Heart left ventricle (tissue), 16 donors: ENCODE data around the gene ATF7IP. TPM values are rescaled to one million over a fixed set of nuclear protein-coding genes. Genes with fewer than 3 reads are reported as not detected.

Experiments
- ATAC-seq, 4 donors: fragments of 200-7000 bp; cut with Tn5 transposase; one replicate each; pipeline ENCODE4 v1.9.1; 2020 to 2022; ENCODE audit warnings: moderate library complexity in 4 of 4, mild to moderate bottlenecking in 3 of 4, moderate number of reproducible peaks in 1 of 4
- DNase-seq, 5 donors: peaks; one replicate each; pipeline ENCODE4 v3.0.0-alpha.2; 2020
- H3K27ac ChIP-seq, 12 donors: fragments of 200-600 bp; sonication (generic) in 4 of 12; one replicate each; pipeline versions ENCODE4 v1.5.0 to v1.8.0; 2016 to 2022; ENCODE audit warnings: mild to moderate bottlenecking in 2 of 12
- H3K27me3 ChIP-seq, 9 donors: fragments of 200-600 bp; sonication (generic) in 2 of 9; one replicate each; pipeline versions ENCODE4 v1.5.1 to v1.8.0; 2016 to 2022; ENCODE audit warnings: mild to moderate bottlenecking in 3 of 9
- H3K36me3 ChIP-seq, 9 donors: fragments of 200-600 bp; sonication (generic) in 2 of 9; one replicate each; pipeline versions ENCODE4 v1.5.0 to v1.8.0; 2018 to 2022; ENCODE audit warnings: mild to moderate bottlenecking in 2 of 9
- H3K4me1 ChIP-seq, 12 donors: fragments of 200-600 bp; sonication (generic) in 4 of 12; one replicate each; pipeline versions ENCODE4 v1.5.0 to v1.8.0; 2016 to 2022; ENCODE audit warnings: mild to moderate bottlenecking in 3 of 12
- H3K4me3 ChIP-seq, 12 donors: fragments of 200-600 bp; sonication (generic) in 4 of 12; one replicate each; pipeline versions ENCODE4 v1.5.0 to v1.8.0; 2017 to 2022; ENCODE audit warnings: mild to moderate bottlenecking in 9 of 12, moderate library complexity in 4 of 12
- H3K9me3 ChIP-seq, 12 donors: fragments of 200-600 bp; sonication (generic) in 4 of 12; one replicate each; pipeline versions ENCODE4 v1.5.0 to v1.8.0; 2016 to 2022; ENCODE audit warnings: mild to moderate bottlenecking in 1 of 12
- POLR2A ChIP-seq, 2 donors: fragments of 450-650 bp; IDR thresholded peaks; one replicate each; pipeline ENCODE4 v1.6.1; 2017; ENCODE audit warnings: antibody characterized with exemption in 2 of 2, mild to moderate bottlenecking in 2 of 2, moderate library complexity in 2 of 2
- WGBS, 4 donors: extraction: QIAGEN DNeasy Blood & Tissue Kit in 2 of 4; methylation state at CpG; one replicate each; pipeline versions ENCODE4 v1.1.5 to v1.1.7; 2013 to 2018; 5-methylcytosine and 5-hydroxymethylcytosine counted together
- intact Hi-C, 10 donors: fragments of 100-400 bp; cut with DNase I; formaldehyde crosslinking; loops; one replicate each; pipeline versions ENCODE4 v1.11.1 to v1.14.2; 2022
- polyA plus RNA-seq, 2 donors: library from polyadenylated mRNA; stranded (reverse); fragments of 200-250 nt; gene quantifications; one replicate each; pipeline ENCODE4 v1.2.3, GENCODE V29; 2013
- total RNA-seq, 9 donors: library from RNA; depleted of rRNA in 2 of 9; stranded (reverse); fragments of >200 nt in 2 of 9; fragmentation: NEBNext Ultra II Directional in 3 of 9; extraction: Animal tissue kit (Norgen Biotek cat#: 25700) in 3 of 9; gene quantifications; one replicate each; pipeline versions ENCODE4 v1.1.0 to v1.2.4, GENCODE V29; 2016 to 2023
- TF ChIP-seq, protein P1 (sequence below), 12 donors: fragments of 200-600 bp; sonication (generic) in 4 of 12; IDR thresholded peaks; one replicate each; pipeline versions ENCODE4 v1.5.0 to v1.8.0; 2018 to 2022; ENCODE audit warnings: antibody characterized with exemption in 12 of 12, mild to moderate bottlenecking in 5 of 12
- donor health status: ischemic (EF 13 %, LVEDD 7.1; RV severe dilation, severe dysfunction).
- donor health status: healthy with polysubstance abuse.
- donor health status: DM: no; HTN: yes; CAD: no.
- donor health status: DM: no; HTN: no; CAD: no.
- donor health status: ischemic (EF 25% LVEDD 6.9; RV normal size, moderate dysfunction).
- donor health status: ischemic (EF 25% LVEDD 5.7; RV mildly dilated, moderate dysfunction).
- donor health status: healthy.
- donor health status: DM: yes; HTN: yes; CAD: no.
- donor health status: ischemic (EF 35%, LVEDD 5.7; RV mildly dilated, moderate dysfunction).
- donor health status: nonischemic (EF 11% LVEDD 7.7; RV severe dilation, severe dysfunction).
- donor health status: DM: yes; HTN: yes; CAD: no.
- donor health status: PGD.
- donor health status: ischemic (EF 29% LVEDD 5.4; RV normal size, mild dysfunction).
- donor health status: nonischemic (EF 23%, LVEDD 6.1; RV moderate dilation, normal function).

Gene ATF7IP
- total and polyA plus RNA-seq, 11 donors = 7.7 to 82.4 (median 55.0) TPM

GRCh38 chr12:14471497-14471896, 106.0 kb downstream of the ATF7IP start:
- Histone ChIP-seq H3K27ac (no peak overlapping the region), H3K36me3 (peaks cover 2 to 87% (median 72%) of the 10 kb centered on the region in 9 donors), H3K4me3 (no peak overlapping the region), H3K9me3 (peaks cover 0 to 65% (median 43%) of the 10 kb centered on the region in 12 donors), H3K4me1 (peaks cover 0 to 4% (median 0%) of the 10 kb centered on the region in 12 donors), H3K27me3 (no peaks in the 10 kb centered on the region)
- TF ChIP-seq, protein P1, sequence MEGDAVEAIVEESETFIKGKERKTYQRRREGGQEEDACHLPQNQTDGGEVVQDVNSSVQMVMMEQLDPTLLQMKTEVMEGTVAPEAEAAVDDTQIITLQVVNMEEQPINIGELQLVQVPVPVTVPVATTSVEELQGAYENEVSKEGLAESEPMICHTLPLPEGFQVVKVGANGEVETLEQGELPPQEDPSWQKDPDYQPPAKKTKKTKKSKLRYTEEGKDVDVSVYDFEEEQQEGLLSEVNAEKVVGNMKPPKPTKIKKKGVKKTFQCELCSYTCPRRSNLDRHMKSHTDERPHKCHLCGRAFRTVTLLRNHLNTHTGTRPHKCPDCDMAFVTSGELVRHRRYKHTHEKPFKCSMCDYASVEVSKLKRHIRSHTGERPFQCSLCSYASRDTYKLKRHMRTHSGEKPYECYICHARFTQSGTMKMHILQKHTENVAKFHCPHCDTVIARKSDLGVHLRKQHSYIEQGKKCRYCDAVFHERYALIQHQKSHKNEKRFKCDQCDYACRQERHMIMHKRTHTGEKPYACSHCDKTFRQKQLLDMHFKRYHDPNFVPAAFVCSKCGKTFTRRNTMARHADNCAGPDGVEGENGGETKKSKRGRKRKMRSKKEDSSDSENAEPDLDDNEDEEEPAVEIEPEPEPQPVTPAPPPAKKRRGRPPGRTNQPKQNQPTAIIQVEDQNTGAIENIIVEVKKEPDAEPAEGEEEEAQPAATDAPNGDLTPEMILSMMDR (IDR thresholded peaks at IDR 0.05) = no peak
- TF ChIP-seq POLR2A (IDR thresholded peaks at IDR 0.05) = no peak
- ATAC-seq = no peak
- DNase-seq = no peak
- 89 to 98% (median 94%) methylated on average over 1 of the region's 1 CpG for WGBS, 4 donors
- intact Hi-C loops = no loop called here

- peaks cover 0 to 78% (median 43%) of the 10 kb centered on the region in 12 donors for H3K9me3 ChIP-seq
- ATAC-seq = no peak
- DNase-seq = no peak
- no peak for TF ChIP-seq POLR2A (IDR thresholded peaks at IDR 0.05)
- TF ChIP-seq, protein P1 (IDR thresholded peaks at IDR 0.05) = no peak
- 87 to 94% (median 90%) methylated on average over 4 of the region's 4 CpGs for WGBS, 4 donors
- no peaks in the 10 kb centered on the region for H3K27me3 ChIP-seq
- peaks cover 2 to 90% (median 72%) of the 10 kb centered on the region in 9 donors for H3K36me3 ChIP-seq
- H3K4me3 ChIP-seq = no peak overlapping the region
- H3K27ac ChIP-seq = no peak overlapping the region
- H3K4me1 ChIP-seq = no peaks in the 10 kb centered on the region
- intact Hi-C loops = no loop called here
Observed at GRCh38 chr12:14473707-14474287, 108.3 kb downstream of the ATF7IP start.

DNA sequence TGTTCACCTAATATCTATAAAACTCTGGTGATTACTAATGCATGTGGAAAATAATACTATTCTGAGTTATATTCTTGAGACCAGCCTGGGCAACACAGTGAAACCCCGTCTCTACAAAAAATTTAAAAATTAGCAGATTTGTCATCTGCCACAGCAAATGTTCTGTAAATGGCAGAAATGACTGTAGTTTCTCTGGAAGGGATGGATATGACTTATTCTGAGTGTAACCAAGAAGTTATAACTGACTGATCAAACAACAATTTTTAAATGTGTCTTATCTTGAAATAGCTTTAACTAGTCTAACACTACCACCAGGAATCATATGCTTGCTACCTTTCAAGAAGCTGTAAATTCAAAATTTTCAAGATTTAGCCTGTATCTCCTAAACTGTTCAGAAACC, 113.5 kb downstream of the ATF7IP start:
- 91 to 100% (median 97%) methylated on average over 1 of the region's 1 CpG for WGBS, 4 donors
- DNase-seq = no peak
- Histone ChIP-seq H3K4me1 (no peaks in the 10 kb centered on the region), H3K27ac (no peak overlapping the region), H3K36me3 (peaks cover 0 to 98% (median 88%) of the 10 kb centered on the region in 9 donors), H3K9me3 (peaks cover 0 to 36% (median 20%) of the 10 kb centered on the region in 12 donors), H3K4me3 (no peak overlapping the region), H3K27me3 (no peaks in the 10 kb centered on the region)
- TF ChIP-seq, protein P1 (IDR thresholded peaks at IDR 0.05) = no peak
- TF ChIP-seq POLR2A (IDR thresholded peaks at IDR 0.05) = no peak
- no peak for ATAC-seq
- intact Hi-C loops = no loop called here

GRCh38 chr12:14481201-14481600, 115.7 kb downstream of the ATF7IP start:
- no peaks in the 10 kb centered on the region for H3K27me3 ChIP-seq
- H3K4me3 ChIP-seq = no peak overlapping the region
- H3K27ac ChIP-seq = no peak overlapping the region
- ATAC-seq = no peak
- H3K36me3 ChIP-seq = peaks cover 0 to 100% (median 97%) of the 10 kb centered on the region in 9 donors
- intact Hi-C loops = no loop called here
- DNase-seq = no peak
- H3K4me1 ChIP-seq = no peaks in the 10 kb centered on the region
- peaks cover 0 to 15% (median 0%) of the 10 kb centered on the region in 12 donors for H3K9me3 ChIP-seq
- no peak for TF ChIP-seq POLR2A (IDR thresholded peaks at IDR 0.05)
- TF ChIP-seq, protein P1 (IDR thresholded peaks at IDR 0.05) = no peak
